ENCODE results near the gene LRRC47. TPM values are rescaled to one million over a fixed set of nuclear protein-coding genes. Genes with fewer than 3 reads are reported as not detected.

Gene LRRC47
- total RNA-seq, 1 donor from 2014 or later: 45.8 TPM

DNA sequence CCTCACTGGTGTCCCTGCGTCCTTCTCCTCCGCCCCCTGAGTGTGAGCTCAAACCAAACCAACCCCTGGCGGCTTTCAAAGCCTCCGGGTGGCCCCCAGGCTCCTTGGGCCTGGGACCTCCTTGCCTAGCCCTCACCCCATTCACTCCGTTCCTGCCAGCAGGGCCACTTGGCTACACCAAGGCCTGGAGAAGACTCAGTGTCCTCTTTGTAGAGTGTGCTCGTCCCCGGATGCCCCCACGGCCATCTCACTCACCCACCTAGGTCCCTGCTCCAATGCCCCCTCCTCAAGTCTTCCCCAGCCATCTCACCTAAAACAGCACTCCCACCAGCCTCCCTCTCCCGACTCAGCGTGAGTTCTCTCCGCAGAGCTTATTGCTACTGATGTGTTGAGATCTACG, 51.2 kb downstream of the LRRC47 start:
- Mint-ChIP-seq H3K4me3 (ENCODE audit: unreplicated experiment) (no peak overlapping the region), H3K36me3 (ENCODE audit: low read depth) (peaks cover 3% of the 10 kb centered on the region), H3K27ac (ENCODE audit: unreplicated experiment) (no peak overlapping the region), H3K4me1 (ENCODE audit: low read depth) (peaks cover 28% of the 10 kb centered on the region), H3K9me3 (ENCODE audit: low read depth) (no peaks in the 10 kb centered on the region), H3K27me3 (ENCODE audit: low read depth) (no peaks in the 10 kb centered on the region)
- DNase-seq (ENCODE audit: low spot score): peak; percentile 75
- TF ChIP-seq, protein P1, sequence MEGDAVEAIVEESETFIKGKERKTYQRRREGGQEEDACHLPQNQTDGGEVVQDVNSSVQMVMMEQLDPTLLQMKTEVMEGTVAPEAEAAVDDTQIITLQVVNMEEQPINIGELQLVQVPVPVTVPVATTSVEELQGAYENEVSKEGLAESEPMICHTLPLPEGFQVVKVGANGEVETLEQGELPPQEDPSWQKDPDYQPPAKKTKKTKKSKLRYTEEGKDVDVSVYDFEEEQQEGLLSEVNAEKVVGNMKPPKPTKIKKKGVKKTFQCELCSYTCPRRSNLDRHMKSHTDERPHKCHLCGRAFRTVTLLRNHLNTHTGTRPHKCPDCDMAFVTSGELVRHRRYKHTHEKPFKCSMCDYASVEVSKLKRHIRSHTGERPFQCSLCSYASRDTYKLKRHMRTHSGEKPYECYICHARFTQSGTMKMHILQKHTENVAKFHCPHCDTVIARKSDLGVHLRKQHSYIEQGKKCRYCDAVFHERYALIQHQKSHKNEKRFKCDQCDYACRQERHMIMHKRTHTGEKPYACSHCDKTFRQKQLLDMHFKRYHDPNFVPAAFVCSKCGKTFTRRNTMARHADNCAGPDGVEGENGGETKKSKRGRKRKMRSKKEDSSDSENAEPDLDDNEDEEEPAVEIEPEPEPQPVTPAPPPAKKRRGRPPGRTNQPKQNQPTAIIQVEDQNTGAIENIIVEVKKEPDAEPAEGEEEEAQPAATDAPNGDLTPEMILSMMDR (IDR thresholded peaks at IDR 0.05): no peak

GRCh38 chr1:3744646-3745045, 51.7 kb downstream of the LRRC47 start:
- TF ChIP-seq, protein P1 (IDR thresholded peaks at IDR 0.05): no peak
- no peak overlapping the region for H3K27ac Mint-ChIP-seq (ENCODE audit: unreplicated experiment)
- no peaks in the 10 kb centered on the region for H3K27me3 Mint-ChIP-seq (ENCODE audit: low read depth)
- peak; percentile 76 for DNase-seq (ENCODE audit: low spot score)
- H3K9me3 Mint-ChIP-seq (ENCODE audit: low read depth): no peaks in the 10 kb centered on the region
- peaks cover 28% of the 10 kb centered on the region for H3K4me1 Mint-ChIP-seq (ENCODE audit: low read depth)
- H3K36me3 Mint-ChIP-seq (ENCODE audit: low read depth): peaks cover 3% of the 10 kb centered on the region
- no peak overlapping the region for H3K4me3 Mint-ChIP-seq (ENCODE audit: unreplicated experiment)

DNA sequence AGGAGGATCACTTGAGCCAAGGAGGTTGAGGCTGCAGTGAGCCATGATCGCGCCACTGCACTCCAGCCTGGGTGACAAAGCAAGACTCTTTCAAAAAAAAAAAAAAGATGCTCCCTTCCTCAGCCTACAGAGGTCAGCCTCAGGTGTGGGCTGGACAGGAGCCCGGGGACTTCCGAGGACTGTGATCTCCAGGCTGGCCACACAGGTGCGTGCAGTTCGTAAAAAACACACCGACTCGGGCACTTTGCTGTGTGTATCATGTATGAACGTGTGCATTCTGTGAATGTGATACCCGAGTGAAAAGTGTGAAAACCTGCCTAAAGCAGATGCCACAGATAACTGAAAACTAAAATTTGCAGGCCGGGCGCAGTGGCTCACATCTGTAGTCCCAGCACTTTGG, 52.5 kb downstream of the LRRC47 start:
- DNase-seq (ENCODE audit: low spot score): no peak
- Mint-ChIP-seq H3K9me3 (ENCODE audit: low read depth) (no peaks in the 10 kb centered on the region), H3K4me1 (ENCODE audit: low read depth) (peaks cover 28% of the 10 kb centered on the region), H3K27ac (ENCODE audit: unreplicated experiment) (no peak overlapping the region), H3K4me3 (ENCODE audit: unreplicated experiment) (no peak overlapping the region), H3K36me3 (ENCODE audit: low read depth) (peaks cover 3% of the 10 kb centered on the region), H3K27me3 (ENCODE audit: low read depth) (no peaks in the 10 kb centered on the region)
- TF ChIP-seq, protein P1 (IDR thresholded peaks at IDR 0.05): no peak

- DNase-seq (ENCODE audit: low spot score): no peak
- Mint-ChIP-seq H3K4me3 (ENCODE audit: unreplicated experiment) (no peak overlapping the region), H3K36me3 (ENCODE audit: low read depth) (peaks cover 3% of the 10 kb centered on the region), H3K9me3 (ENCODE audit: low read depth) (no peaks in the 10 kb centered on the region), H3K27me3 (ENCODE audit: low read depth) (no peaks in the 10 kb centered on the region), H3K27ac (ENCODE audit: unreplicated experiment) (no peak overlapping the region), H3K4me1 (ENCODE audit: low read depth) (peaks cover 28% of the 10 kb centered on the region)
- TF ChIP-seq, protein P1 (IDR thresholded peaks at IDR 0.05): no peak
Observed at GRCh38 chr1:3743421-3743820, 52.9 kb downstream of the LRRC47 start.

DNA sequence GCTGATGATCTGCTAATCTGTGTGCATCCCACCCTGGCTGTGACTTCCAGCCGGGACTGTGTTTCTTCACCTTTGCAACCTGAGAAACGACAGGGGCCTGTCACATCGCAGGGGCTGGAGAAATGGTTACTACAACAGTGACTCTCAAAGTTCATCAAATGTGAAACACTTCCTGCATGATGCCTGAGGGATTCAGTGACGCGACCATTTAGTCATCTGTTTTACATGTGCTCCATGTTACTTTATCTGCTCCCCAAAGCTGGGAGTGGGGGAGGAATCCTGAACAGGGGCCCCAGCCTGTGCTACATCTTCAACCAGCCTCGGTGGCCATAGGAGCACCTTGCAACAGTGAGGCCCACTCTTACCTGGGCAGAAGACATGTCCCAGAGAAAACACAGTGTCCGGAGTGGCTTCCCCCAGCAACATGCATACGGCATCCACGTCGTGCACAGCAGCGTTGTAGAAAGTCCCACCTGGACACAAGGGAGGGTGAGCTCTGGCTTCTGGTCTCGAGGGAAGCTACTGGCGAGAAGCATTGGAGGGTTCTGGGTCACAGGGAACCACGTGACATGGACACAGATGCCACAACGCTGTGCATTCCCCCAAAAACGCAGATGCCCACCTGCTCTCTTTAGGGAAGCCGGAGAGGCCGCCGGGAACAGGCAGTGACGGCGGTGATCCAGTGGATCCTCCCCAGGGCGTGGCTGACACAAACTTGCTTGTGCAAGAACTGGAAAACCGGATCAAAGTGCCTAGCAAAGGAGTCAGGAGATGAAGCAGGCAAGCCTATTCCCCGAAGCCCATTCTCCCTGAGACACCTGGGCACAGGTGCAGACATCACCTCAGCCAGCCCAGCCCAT, 53.6 kb downstream of the LRRC47 start:
- peaks cover 22% of the 10 kb centered on the region for H3K4me1 Mint-ChIP-seq (ENCODE audit: low read depth)
- no peaks in the 10 kb centered on the region for H3K27me3 Mint-ChIP-seq (ENCODE audit: low read depth)
- H3K27ac Mint-ChIP-seq (ENCODE audit: unreplicated experiment): no peak overlapping the region
- peaks cover 4% of the 10 kb centered on the region for H3K36me3 Mint-ChIP-seq (ENCODE audit: low read depth)
- TF ChIP-seq, protein P1 (IDR thresholded peaks at IDR 0.05): no peak
- no peak for DNase-seq (ENCODE audit: low spot score)
- H3K4me3 Mint-ChIP-seq (ENCODE audit: unreplicated experiment): no peak overlapping the region
- H3K9me3 Mint-ChIP-seq (ENCODE audit: low read depth): no peaks in the 10 kb centered on the region
